Endothelial cell (in vitro differentiated cells): ENCODE measurements around the gene RPL15. TPM values are rescaled to one million over a fixed set of nuclear protein-coding genes. Genes with fewer than 3 reads are reported as not detected.

ENCODE experiments used
- DNase-seq: peaks from one replicate; pipeline ENCODE4 v3.0.0; 2021; ENCODE audit warnings: low spot score
- H3K27ac Mint-ChIP-seq: one replicate; pipeline ENCODE4 v1.8.0; 2021; ENCODE audit warnings: mixed read lengths, inconsistent platforms; ENCODE audit not compliant: unreplicated experiment
- H3K27me3 Mint-ChIP-seq: one replicate; pipeline ENCODE4 v1.8.0; 2021; ENCODE audit warnings: mild to moderate bottlenecking, moderate library complexity, mixed read lengths, inconsistent platforms; ENCODE audit not compliant: unreplicated experiment
- H3K36me3 Mint-ChIP-seq: one replicate; pipeline ENCODE4 v1.8.0; 2021; ENCODE audit warnings: mild to moderate bottlenecking, low read depth, mixed read lengths, inconsistent platforms; ENCODE audit not compliant: unreplicated experiment
- H3K4me1 Mint-ChIP-seq: one replicate; pipeline ENCODE4 v1.8.0; 2021; ENCODE audit warnings: mild to moderate bottlenecking, mixed read lengths, inconsistent platforms; ENCODE audit not compliant: unreplicated experiment
- H3K4me3 Mint-ChIP-seq: one replicate; pipeline ENCODE4 v1.8.0; 2021; ENCODE audit warnings: mild to moderate bottlenecking, mixed read lengths, inconsistent platforms; ENCODE audit not compliant: unreplicated experiment
- H3K9me3 Mint-ChIP-seq: one replicate; pipeline ENCODE4 v1.8.0; 2021; ENCODE audit warnings: mixed read lengths, inconsistent platforms; ENCODE audit not compliant: unreplicated experiment
- CTCF ChIP-seq: fragments of 200-600 bp; sonication (generic); IDR thresholded peaks from one replicate; pipeline ENCODE4 v1.5.0; 2021; ENCODE audit warnings: antibody characterized with exemption; ENCODE audit not compliant: unreplicated experiment
- total RNA-seq: library from RNA; stranded (reverse); fragmentation: NEBNext Ultra II Directional; extraction: Animal tissue kit (Norgen Biotek cat#: 25700); gene quantifications from one replicate; pipeline ENCODE4 v1.2.1, GENCODE V29; 2021; ENCODE audit not compliant: unreplicated experiment

Gene RPL15
- total RNA-seq, 1 donor from 2014 or later, result 2,853 TPM

- TF ChIP-seq CTCF, result no peak
- no peak overlapping the region for H3K27ac Mint-ChIP-seq
- H3K9me3 Mint-ChIP-seq, result no peaks in the 10 kb centered on the region
- no peak overlapping the region for H3K4me3 Mint-ChIP-seq
- no peaks in the 10 kb centered on the region for H3K36me3 Mint-ChIP-seq
- no peak for DNase-seq
- no peaks in the 10 kb centered on the region for H3K4me1 Mint-ChIP-seq
- peaks cover 2% of the 10 kb centered on the region for H3K27me3 Mint-ChIP-seq
These were observed 14.7 kb downstream of the RPL15 start for GRCh38 chr3:23931597-23931996.

- H3K36me3 Mint-ChIP-seq, result no peaks in the 10 kb centered on the region
- H3K9me3 Mint-ChIP-seq, result no peaks in the 10 kb centered on the region
- no peak overlapping the region for H3K27ac Mint-ChIP-seq
- H3K27me3 Mint-ChIP-seq, result peaks cover 2% of the 10 kb centered on the region
- no peak overlapping the region for H3K4me3 Mint-ChIP-seq
- no peak for TF ChIP-seq CTCF
- no peak for DNase-seq
- peaks cover 2% of the 10 kb centered on the region for H3K4me1 Mint-ChIP-seq
These were observed 15.6 kb downstream of the RPL15 start for GRCh38 chr3:23932571-23932970.

DNA sequence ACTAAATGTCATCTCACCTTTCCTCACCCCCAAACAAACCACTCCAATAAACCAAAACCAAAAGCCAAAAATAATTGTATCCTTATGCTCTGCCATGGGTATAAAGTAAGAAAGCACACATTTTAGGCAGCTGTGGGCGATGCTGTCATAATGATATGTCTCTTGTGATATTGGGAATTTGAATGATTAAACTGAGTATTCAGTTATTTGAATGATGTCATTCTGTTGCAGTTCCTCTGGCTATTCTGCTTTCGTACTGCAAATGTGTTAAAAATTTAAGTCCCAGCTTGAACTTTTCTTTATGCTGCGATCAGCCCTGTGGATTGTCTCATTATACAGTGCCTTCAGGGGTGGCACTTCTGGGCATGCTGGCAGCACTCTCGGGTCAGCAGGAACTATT is 17.3 kb downstream of the RPL15 start:
- no peak overlapping the region for H3K4me3 Mint-ChIP-seq
- peaks cover 2% of the 10 kb centered on the region for H3K27me3 Mint-ChIP-seq
- no peaks in the 10 kb centered on the region for H3K9me3 Mint-ChIP-seq
- H3K4me1 Mint-ChIP-seq, result peaks cover 2% of the 10 kb centered on the region
- TF ChIP-seq CTCF, result no peak
- no peak for DNase-seq
- H3K27ac Mint-ChIP-seq, result no peak overlapping the region
- no peaks in the 10 kb centered on the region for H3K36me3 Mint-ChIP-seq

DNA sequence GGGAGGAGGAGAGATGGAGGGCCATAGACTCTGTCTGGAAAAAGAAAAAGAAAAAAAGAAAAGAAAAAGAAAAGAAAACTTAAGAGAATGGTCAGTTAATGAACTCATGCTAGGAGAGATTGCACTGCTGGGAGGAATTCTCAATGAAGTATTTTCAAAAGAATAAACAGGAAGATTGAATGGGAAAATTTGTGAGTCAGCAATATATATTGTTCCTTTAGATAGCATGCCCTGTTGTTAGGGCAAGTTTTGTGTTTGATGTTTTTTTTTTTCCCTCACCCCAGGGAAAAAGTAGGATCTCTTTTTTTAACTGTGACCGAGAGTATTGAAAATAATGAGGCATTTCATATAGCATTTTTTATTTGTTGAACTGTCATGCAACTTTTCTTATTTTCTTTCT is 20.4 kb downstream of the RPL15 start:
- Mint-ChIP-seq H3K36me3 (no peaks in the 10 kb centered on the region), H3K4me1 (peaks cover 2% of the 10 kb centered on the region), H3K27me3 (no peaks in the 10 kb centered on the region), H3K27ac (no peak overlapping the region), H3K4me3 (no peak overlapping the region), H3K9me3 (no peaks in the 10 kb centered on the region)
- DNase-seq, result no peak
- no peak for TF ChIP-seq CTCF

GRCh38 chr3:23938688-23939087 is 21.8 kb downstream of the RPL15 start:
- Mint-ChIP-seq H3K27me3 (peaks cover 3% of the 10 kb centered on the region), H3K27ac (no peak overlapping the region), H3K4me3 (no peak overlapping the region), H3K36me3 (no peaks in the 10 kb centered on the region), H3K9me3 (no peaks in the 10 kb centered on the region), H3K4me1 (peaks cover 2% of the 10 kb centered on the region)
- no peak for TF ChIP-seq CTCF
- no peak for DNase-seq
